ENCODE measurements around the gene GAB1.

DNA sequence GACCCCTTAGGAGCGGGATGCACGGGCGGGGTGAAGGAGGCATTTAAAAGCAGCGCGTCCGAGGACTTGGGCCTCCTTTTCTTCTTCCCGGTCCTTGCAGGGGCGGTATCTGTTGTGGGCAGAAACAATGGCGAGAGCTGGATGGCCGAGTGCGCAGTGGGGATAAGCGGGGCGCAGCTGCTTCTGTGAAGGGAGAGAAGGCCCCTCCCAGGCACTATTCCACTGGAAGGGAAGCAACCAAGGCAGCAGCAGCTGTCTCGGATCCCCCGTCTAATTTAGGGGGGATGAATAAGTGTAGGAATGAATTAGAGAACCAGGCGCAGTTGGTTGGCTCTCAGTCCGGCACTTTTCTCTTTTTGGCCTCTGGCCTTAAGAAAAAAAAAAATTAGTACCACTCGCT is 177.8 kb downstream of the GAB1 start:
- TF ChIP-seq, protein P1, sequence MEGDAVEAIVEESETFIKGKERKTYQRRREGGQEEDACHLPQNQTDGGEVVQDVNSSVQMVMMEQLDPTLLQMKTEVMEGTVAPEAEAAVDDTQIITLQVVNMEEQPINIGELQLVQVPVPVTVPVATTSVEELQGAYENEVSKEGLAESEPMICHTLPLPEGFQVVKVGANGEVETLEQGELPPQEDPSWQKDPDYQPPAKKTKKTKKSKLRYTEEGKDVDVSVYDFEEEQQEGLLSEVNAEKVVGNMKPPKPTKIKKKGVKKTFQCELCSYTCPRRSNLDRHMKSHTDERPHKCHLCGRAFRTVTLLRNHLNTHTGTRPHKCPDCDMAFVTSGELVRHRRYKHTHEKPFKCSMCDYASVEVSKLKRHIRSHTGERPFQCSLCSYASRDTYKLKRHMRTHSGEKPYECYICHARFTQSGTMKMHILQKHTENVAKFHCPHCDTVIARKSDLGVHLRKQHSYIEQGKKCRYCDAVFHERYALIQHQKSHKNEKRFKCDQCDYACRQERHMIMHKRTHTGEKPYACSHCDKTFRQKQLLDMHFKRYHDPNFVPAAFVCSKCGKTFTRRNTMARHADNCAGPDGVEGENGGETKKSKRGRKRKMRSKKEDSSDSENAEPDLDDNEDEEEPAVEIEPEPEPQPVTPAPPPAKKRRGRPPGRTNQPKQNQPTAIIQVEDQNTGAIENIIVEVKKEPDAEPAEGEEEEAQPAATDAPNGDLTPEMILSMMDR (IDR thresholded peaks at IDR 0.05) = no peak
- TF ChIP-seq POLR2A (IDR thresholded peaks at IDR 0.05) = no peak

All from vagina (tissue), 2 donors.